Measurements from ENCODE around the gene SOX5.
"Not testable (repeated sequence)": the region's sequence is repeated elsewhere in the genome, so short reads cannot be mapped to it uniquely, and the experiment has no call there.

SOX5 gene

DNA sequence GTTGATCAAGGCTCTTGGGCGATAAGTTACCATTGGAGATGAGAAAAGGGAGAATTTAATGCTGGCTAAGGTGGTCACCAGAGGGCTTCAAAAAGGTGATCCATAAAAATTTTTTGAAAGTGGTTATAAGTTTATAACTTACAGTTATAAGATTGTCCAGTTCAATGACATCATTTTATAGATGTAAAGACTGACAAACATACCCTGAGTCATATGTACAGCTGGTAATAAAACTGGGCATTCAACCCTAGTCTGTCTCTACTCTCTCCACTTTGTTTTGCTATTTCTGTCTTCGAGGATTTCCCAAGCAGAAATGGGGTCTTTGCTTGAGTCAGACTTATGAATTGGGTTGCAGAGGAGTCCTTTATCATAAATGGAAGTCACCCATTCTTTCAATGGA, 454.0 kb downstream of the SOX5 start:
- H3F3A ChIP-seq (ENCODE audit: insufficient read depth, low read length), result no peaks in the 10 kb centered on the region
- H2AFZ ChIP-seq (ENCODE audit: low read length), result no peak overlapping the region
- H3K79me2 ChIP-seq (ENCODE audit: low read length), result no peaks in the 10 kb centered on the region
- H3K9me2 ChIP-seq (replicated peaks; ENCODE audit: insufficient read depth, low read length), result no peaks in the 10 kb centered on the region
- no peak overlapping the region for H3K4me3 ChIP-seq (ENCODE audit: low read length)
- no peak for TF ChIP-seq EZH2 (optimal IDR thresholded peaks at IDR 0.05; ENCODE audit: low read depth, low read length)
- TF ChIP-seq, protein P1, sequence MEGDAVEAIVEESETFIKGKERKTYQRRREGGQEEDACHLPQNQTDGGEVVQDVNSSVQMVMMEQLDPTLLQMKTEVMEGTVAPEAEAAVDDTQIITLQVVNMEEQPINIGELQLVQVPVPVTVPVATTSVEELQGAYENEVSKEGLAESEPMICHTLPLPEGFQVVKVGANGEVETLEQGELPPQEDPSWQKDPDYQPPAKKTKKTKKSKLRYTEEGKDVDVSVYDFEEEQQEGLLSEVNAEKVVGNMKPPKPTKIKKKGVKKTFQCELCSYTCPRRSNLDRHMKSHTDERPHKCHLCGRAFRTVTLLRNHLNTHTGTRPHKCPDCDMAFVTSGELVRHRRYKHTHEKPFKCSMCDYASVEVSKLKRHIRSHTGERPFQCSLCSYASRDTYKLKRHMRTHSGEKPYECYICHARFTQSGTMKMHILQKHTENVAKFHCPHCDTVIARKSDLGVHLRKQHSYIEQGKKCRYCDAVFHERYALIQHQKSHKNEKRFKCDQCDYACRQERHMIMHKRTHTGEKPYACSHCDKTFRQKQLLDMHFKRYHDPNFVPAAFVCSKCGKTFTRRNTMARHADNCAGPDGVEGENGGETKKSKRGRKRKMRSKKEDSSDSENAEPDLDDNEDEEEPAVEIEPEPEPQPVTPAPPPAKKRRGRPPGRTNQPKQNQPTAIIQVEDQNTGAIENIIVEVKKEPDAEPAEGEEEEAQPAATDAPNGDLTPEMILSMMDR (IDR thresholded peaks at IDR 0.05; ENCODE audit: low read length), result no peak
- no peak for TF ChIP-seq EZH2phosphoT487 (IDR thresholded peaks at IDR 0.05; ENCODE audit: low read length)
- no peaks in the 10 kb centered on the region for H3K4me1 ChIP-seq (ENCODE audit: low read length)
- no peaks in the 10 kb centered on the region for H3K36me3 ChIP-seq (replicated peaks; ENCODE audit: insufficient read depth, low read length)
- no peak overlapping the region for H3K9ac ChIP-seq (ENCODE audit: low read length)
- no peak overlapping the region for H3K4me2 ChIP-seq (ENCODE audit: low read depth, low read length)
- H4K20me1 ChIP-seq (ENCODE audit: insufficient read depth, low read length), result no peaks in the 10 kb centered on the region
- H3K9me3 ChIP-seq (replicated peaks; ENCODE audit: insufficient read depth, low read length), result no peaks in the 10 kb centered on the region
- DNase-seq, result no peak
- no peaks in the 10 kb centered on the region for H3K27me3 ChIP-seq (replicated peaks; ENCODE audit: insufficient read depth, low read length)
- no peak overlapping the region for H3K27ac ChIP-seq (ENCODE audit: low read length)

- Histone ChIP-seq H3K4me1 (ENCODE audit: low read length) (no peaks in the 10 kb centered on the region), H3K4me2 (ENCODE audit: low read depth, low read length) (no peak overlapping the region), H3F3A (ENCODE audit: insufficient read depth, low read length) (no peaks in the 10 kb centered on the region), H3K9ac (ENCODE audit: low read length) (no peak overlapping the region), H3K9me3 (replicated peaks; ENCODE audit: insufficient read depth, low read length) (no peaks in the 10 kb centered on the region), H4K20me1 (ENCODE audit: insufficient read depth, low read length) (no peaks in the 10 kb centered on the region), H3K36me3 (replicated peaks; ENCODE audit: insufficient read depth, low read length) (no peaks in the 10 kb centered on the region), H3K79me2 (ENCODE audit: low read length) (no peaks in the 10 kb centered on the region), H3K4me3 (ENCODE audit: low read length) (no peak overlapping the region), H2AFZ (ENCODE audit: low read length) (no peak overlapping the region), H3K9me2 (replicated peaks; ENCODE audit: insufficient read depth, low read length) (no peaks in the 10 kb centered on the region), H3K27ac (ENCODE audit: low read length) (no peak overlapping the region), H3K27me3 (replicated peaks; ENCODE audit: insufficient read depth, low read length) (no peaks in the 10 kb centered on the region)
- TF ChIP-seq, protein P1 (IDR thresholded peaks at IDR 0.05; ENCODE audit: low read length), result no peak
- no peak for TF ChIP-seq EZH2phosphoT487 (IDR thresholded peaks at IDR 0.05; ENCODE audit: low read length)
- no peak for DNase-seq
Observed at GRCh38 chr12:23493672-23494071, 455.8 kb downstream of the SOX5 start.

DNA sequence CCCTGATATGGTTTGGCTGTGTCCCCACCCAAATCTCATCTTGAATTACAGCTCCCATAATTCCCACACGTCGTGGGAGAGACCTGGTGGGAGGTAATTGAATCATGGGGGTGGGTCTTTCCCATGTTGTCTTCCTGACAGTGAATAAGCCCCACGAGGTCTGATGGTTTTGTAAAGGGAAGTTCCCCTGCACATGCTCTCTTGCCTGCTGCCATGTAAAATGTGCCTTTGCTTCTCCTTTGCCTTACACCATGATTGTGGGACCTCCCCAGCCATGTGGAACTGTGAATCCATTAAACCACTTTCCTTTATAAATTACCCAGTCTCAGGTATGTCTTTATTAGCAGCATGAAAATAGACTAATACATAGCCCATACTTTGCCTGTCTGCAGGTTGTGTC, 458.4 kb downstream of the SOX5 start:
- H4K20me1 ChIP-seq (ENCODE audit: insufficient read depth, low read length); H3F3A ChIP-seq (ENCODE audit: insufficient read depth, low read length); H3K9me3 ChIP-seq (replicated peaks; ENCODE audit: insufficient read depth, low read length); H3K4me2 ChIP-seq (ENCODE audit: low read depth, low read length); H2AFZ ChIP-seq (ENCODE audit: low read length); H3K9ac ChIP-seq (ENCODE audit: low read length); H3K27me3 ChIP-seq (replicated peaks; ENCODE audit: insufficient read depth, low read length); H3K79me2 ChIP-seq (ENCODE audit: low read length); H3K4me1 ChIP-seq (ENCODE audit: low read length); DNase-seq; H3K4me3 ChIP-seq (ENCODE audit: low read length); H3K9me2 ChIP-seq (replicated peaks; ENCODE audit: insufficient read depth, low read length); H3K27ac ChIP-seq (ENCODE audit: low read length); H3K36me3 ChIP-seq (replicated peaks; ENCODE audit: insufficient read depth, low read length): not testable (repeated sequence)

- H3K27ac ChIP-seq (ENCODE audit: low read length), result no peak overlapping the region
- no peaks in the 10 kb centered on the region for H3K9me2 ChIP-seq (replicated peaks; ENCODE audit: insufficient read depth, low read length)
- no peak overlapping the region for H3K9ac ChIP-seq (ENCODE audit: low read length)
- H3F3A ChIP-seq (ENCODE audit: insufficient read depth, low read length), result no peaks in the 10 kb centered on the region
- H3K36me3 ChIP-seq (replicated peaks; ENCODE audit: insufficient read depth, low read length), result no peaks in the 10 kb centered on the region
- no peaks in the 10 kb centered on the region for H3K27me3 ChIP-seq (replicated peaks; ENCODE audit: insufficient read depth, low read length)
- H2AFZ ChIP-seq (ENCODE audit: low read length), result peak overlapping the region; percentile 50
- H3K4me1 ChIP-seq (ENCODE audit: low read length), result no peaks in the 10 kb centered on the region
- DNase-seq, result peak; percentile 32
- peak overlapping the region; percentile 8; the same call in 1 of the 2 replicates for H3K4me3 ChIP-seq (ENCODE audit: low read length)
- H3K4me2 ChIP-seq (ENCODE audit: low read depth, low read length), result peak overlapping the region; percentile 15; the same call in 1 of the 2 replicates
- no peaks in the 10 kb centered on the region for H3K9me3 ChIP-seq (replicated peaks; ENCODE audit: insufficient read depth, low read length)
- TF ChIP-seq EZH2 (optimal IDR thresholded peaks at IDR 0.05; ENCODE audit: low read depth, low read length) (no peak), EZH2phosphoT487 (IDR thresholded peaks at IDR 0.05; ENCODE audit: low read length) (no peak)
- TF ChIP-seq, protein P1 (IDR thresholded peaks at IDR 0.05; ENCODE audit: low read length), result no peak
- H3K79me2 ChIP-seq (ENCODE audit: low read length), result no peaks in the 10 kb centered on the region
- H4K20me1 ChIP-seq (ENCODE audit: insufficient read depth, low read length), result no peaks in the 10 kb centered on the region
Observed at GRCh38 chr12:23488130-23488529, 461.3 kb downstream of the SOX5 start.

Data from MM.1S (cell line).